Measurements from ENCODE around the gene CES1.
"Not testable (repeated sequence)": the region's sequence is repeated elsewhere in the genome, so short reads cannot be mapped to it uniquely, and the experiment has no call there.

CES1 gene

DNA sequence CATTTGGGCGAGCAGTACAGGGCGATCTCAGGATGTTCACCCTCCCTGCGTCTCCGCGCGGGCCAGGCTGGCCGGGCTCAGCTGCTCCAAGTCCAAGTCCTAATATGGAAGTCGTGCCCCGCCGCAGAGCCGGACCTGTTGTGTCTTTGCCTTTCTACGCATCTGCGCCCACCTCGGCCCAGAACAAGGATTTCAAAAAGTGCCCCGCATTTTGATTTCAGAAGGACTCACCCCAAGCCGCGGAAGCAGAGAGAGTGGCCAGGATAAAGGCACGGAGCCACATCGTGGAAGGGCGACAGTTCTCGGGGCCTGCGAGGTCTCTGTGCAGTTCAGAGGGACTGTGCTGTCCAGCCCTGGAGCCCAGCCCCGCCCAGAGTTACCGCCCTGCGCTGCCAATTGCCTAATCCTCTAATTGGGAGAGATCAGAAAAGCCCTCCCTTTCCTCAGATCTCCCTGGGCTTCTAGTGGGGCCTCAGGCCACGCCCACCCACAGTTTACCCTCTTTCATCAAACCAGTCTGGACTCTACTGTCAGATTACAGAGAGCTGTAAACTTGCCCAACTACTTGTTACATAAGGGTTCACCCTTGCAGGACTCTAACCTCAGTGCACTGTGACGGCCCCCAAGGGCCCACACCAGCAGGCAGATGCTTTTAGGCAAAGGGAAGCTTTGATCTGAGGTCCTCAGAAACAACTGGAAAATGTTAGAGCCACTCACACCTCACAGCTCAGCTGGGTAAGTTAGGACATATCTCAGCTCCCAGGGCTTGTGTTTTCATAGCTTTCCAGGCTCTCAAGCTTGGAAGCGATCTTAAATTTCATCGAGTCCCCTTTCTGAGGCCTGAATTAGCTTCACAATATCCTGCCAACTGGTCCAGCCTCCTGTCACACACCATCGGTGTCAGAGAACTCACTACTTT is at the start of gene CES1:
TSS of gene CES1 (minus strand) at position 324 of the 919 bp plus-strand sequence. CDS start at position 283, 41 bp downstream.
- no peak for DNase-seq (ENCODE audit: low read depth in 2 of 2)

DNA sequence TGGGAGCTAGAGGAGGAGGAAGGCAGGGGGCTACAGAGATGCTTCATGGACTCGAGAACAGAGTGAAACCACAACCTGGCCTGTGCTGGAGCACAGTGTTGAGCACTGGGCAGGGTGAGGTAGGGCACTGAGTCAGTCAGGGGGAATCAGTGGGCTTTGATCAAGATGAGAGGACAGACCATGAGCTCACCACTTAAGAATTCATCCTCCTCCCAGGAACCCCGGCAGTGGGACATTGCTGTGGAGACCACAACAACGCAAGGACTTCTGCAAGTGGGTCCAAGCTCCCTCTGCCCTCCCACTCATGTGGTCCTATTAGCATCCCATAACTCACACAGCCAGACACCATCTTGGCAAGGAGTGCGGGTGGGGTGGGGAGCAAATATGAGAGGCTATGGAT is 44.0 kb upstream of the CES1 start:
- DNase-seq (ENCODE audit: low read depth in 2 of 2) = no peak

DNA sequence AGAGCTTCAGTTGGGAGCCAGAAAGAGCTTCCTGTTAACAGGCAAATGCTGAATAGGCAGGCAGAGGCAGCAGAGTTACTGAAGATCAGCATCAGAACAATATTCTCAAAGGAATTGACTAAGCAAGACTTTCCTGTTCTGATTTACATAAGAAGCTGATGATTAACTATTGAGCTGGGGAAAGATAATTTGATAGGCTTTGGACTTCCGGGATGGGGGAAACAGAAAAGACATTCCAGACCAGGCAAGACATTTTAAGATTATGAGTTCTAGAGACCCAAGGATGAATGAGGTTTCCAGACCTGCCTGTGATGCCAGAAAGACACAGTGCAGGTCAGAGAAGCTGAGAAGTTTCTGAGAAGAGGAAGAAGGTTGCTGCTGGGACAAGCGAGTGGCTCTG is 42.4 kb upstream of the CES1 start, which contains the start of gene CES5A:
TSS of gene CES5A (minus strand) at position 101 of the 400 bp plus-strand sequence. CDS start 152 bp downstream, outside the sequence.
- DNase-seq (ENCODE audit: low read depth in 2 of 2) = no peak

DNA sequence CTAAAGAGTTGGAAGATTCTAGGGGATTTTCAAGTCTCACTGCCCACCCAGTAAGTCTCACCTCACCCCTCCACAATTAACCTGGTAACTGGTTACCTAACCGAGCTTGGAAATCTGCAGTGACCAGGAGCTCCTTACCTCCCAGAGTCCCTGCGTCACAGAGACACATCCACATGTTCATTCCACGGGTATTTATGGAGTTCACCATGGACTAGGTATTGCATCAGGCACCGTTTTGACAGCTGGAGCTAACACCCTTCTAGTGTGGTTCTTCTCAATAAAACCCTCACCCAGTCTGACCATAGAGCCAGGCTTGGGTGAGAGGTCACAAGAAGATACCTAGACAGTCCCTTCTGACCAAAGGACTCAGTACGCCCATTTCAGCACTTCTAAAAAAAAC is 40.2 kb upstream of the CES1 start:
- no peak for DNase-seq (ENCODE audit: low read depth in 2 of 2)

- DNase-seq (ENCODE audit: low read depth in 2 of 2) = no peak
Observed at GRCh38 chr16:55872130-55872529, 39.2 kb upstream of the CES1 start.

DNA sequence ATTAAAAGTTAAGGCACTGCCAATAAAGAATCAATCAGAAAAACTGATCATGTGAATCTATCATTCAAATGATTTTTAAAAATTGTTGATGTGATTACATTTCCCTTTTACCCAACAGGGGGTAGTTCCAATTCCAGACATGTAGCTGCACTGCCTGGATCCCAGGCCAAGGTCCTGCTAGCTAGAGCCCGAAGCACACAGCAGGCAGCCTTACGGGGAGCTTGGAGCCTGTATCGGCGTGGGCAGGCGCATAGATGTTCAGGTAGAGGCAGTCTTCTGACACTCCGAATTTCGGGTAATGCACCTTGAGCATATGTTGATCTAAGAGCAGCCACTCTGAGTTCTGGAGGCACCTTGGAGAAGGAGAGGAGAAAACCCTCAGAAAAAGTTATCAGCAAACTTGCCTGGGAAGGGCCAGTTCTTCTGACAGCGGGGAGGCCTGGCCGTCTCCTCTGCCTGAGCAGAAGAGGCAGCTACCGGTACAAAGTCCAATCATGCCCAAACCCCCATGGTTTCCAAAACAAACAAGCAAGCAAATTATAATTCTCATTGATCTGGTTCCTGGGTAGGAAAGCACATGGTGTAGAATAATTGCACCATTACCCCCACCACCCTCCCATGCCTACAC is 38.6 kb upstream of the CES1 start:
- DNase-seq (ENCODE audit: low read depth in 2 of 2) = no peak

DNA sequence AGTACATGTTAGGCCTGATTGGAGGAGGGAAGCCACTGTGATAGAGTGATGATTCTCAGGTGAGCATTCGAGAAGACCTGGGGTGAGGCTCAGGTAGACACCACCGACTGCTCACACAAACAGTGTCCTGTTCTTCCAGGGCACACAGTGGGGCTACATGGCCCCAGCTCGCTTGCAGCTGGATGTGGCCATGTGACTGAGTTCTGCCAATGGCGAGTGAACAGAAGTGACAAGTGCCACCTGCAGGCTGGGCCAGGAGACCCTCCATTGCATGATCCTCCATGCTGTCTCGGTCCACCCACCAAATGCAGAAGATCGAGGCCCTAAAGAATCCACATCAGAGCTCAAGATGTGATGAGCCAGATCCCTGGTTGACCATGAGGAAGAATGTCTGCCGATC is 36.1 kb upstream of the CES1 start:
- no peak for DNase-seq (ENCODE audit: low read depth in 2 of 2)

- DNase-seq (ENCODE audit: low read depth in 2 of 2) = no peak
Observed at GRCh38 chr16:55868137-55868536, 35.2 kb upstream of the CES1 start.

DNA sequence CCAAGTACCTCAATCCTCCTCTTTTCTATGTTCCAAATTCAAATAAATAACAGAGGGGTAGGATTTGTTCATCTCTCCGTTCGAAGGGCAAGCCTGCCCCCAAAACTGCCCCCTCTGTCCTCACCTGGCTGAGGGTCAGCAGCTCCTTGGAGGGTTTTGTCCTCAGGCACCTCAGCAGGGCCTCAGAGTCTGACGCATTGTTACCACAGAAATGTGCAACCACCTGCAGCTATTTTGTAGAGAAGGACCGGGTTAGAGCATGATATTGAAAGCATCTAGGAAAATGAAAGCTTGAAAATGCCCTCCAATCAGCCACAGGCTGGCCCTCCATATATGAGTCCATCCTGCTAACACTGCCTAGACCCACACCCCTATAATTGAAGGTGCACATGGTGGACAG is 28.4 kb upstream of the CES1 start:
- DNase-seq (ENCODE audit: low read depth in 2 of 2) = no peak

GRCh38 chr16:55857650-55858049 is 24.8 kb upstream of the CES1 start:
- not testable (repeated sequence) for DNase-seq (ENCODE audit: low read depth in 2 of 2)

GRCh38 chr16:55856950-55857349 is 24.1 kb upstream of the CES1 start:
- no peak for DNase-seq (ENCODE audit: low read depth in 2 of 2)

GRCh38 chr16:55853114-55853513 is 20.2 kb upstream of the CES1 start:
- no peak for DNase-seq (ENCODE audit: low read depth in 2 of 2)

- DNase-seq (ENCODE audit: low read depth in 2 of 2) = no peak
Observed at GRCh38 chr16:55849536-55849935, 16.6 kb upstream of the CES1 start.

DNA sequence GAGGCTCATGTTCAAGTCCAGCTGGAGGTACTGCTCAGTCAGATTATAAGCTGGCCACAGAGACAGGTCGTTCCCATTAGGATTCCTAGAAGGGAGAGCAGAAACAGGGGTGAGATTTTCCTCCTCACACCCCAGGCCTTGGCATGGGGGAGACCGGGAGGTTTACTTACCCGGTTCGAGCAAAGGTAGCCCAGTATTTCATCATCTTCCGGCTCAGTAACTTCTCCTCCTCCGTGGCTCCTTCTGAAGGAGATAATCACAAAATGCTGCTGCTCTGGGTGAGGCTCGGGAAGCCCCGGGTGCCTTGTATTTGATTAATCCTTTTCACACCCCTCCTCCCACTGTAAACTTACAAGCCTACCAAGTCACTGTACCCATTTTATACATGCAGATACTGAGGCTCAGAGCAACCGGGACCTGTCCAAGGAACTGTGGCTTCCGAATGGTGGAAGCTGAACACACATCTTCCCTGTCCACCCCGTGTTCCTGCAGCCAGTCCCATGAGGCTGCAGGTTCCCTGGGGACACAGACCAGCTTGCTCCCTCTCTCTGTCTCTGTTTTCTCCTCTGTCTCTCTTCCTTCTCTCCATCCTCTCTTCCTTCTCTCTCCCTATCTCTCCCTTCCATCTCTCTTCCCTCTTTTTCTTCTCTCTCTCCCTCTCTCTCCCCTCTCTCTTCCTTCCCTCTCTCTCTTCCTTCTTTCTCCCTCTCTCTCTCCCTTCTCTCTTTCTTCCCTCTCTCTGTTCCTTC is 13.9 kb upstream of the CES1 start:
- no peak for DNase-seq (ENCODE audit: low read depth in 2 of 2)

DNA sequence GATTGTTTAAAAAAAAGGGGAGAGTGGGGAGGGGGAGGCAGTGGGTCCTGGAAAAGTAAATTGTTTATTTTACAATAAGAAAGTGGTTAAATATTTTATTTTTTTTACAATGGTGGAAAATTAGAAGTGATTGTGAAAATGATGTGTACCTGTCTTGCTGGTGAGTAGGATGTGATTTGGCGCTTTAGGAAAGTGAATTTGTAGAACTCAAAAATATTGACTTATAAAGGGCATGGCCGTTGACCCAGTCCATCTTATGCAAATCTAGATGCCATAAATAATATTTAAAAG is 10.2 kb upstream of the CES1 start:
- no peak for DNase-seq (ENCODE audit: low read depth in 2 of 2)

DNA sequence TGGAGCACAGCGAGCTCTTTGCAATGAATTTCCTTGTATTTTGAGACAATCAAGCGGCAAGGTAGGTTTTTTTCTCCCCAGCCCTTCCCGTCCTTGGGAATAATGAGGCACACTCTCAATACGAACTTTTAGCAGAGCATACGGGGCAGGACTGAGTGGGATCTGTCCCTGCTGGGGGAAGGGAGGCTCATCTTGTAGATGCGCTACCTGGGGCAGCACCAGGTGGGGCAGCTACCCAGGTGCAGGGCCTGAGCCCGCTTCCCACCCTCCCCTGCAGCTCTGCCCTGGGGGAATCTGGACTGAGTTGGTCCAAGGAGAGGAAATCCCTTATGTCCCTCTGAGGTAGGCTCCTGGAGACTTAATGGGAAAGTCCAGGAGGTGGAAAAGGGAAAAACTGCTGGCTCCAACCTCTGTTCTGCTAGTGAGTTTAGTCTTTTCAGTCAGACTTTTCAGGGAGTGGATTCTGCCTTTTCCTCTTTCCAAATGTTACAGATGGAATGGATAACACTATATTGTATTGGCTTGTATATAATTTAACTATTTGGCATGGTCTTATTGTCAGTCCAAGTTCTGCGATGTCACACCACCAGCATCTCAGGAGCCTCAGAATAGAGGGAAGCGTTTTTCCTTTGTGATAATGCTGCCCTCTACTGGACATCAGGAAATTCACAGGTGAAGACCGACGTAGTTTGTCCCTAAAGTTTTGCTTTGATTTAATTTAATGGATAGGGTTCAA is 9.6 kb upstream of the CES1 start:
- DNase-seq (ENCODE audit: low read depth in 2 of 2) = no peak

GRCh38 chr16:55839115-55839514 is 6.2 kb upstream of the CES1 start:
- DNase-seq (ENCODE audit: low read depth in 2 of 2) = no peak

DNA sequence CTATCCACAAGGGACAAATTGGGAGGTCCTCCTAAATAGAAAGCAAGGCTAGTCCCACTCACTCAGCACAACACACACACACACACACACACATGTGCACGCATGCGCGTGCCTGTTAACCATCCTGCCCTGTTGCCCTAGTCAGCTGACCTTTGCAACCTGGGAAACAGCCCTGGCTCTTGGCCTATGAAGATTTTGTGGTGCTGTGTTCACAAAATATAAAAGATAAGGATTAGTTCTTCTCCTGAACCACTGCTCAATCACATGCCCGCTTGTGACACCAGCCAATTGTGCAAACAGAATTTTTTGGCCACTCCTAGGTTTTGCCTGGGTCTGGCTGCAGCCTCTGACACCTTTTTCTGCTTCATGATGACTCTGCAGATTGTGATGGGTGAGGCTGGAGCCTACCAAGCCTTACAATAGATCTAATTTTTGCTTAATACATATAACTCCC is 3.3 kb upstream of the CES1 start:
- DNase-seq (ENCODE audit: low read depth in 2 of 2) = no peak

DNA sequence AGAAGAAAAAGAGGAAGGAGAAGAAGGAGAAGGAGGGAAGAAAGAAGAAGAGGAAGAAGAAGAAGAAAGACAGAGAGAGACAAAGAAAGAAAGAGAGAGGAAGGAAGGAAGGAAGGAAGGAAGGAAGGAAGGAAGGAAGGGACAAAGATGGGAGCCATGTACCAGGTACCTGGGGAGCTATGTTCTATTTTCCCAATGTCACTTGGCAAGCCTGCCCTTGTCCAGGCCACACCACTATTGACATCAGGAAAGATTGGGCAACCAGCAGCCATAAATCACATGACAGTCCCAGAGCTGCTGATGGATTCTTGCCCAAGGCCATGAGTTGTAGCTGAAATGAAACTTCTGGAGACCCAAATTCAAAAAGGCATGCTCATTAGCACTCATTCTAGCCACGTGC is 2.7 kb upstream of the CES1 start:
- no peak for DNase-seq (ENCODE audit: low read depth in 2 of 2)

- not testable (repeated sequence) for DNase-seq (ENCODE audit: low read depth in 2 of 2)
Observed at GRCh38 chr16:55835173-55835572, 2.3 kb upstream of the CES1 start.

DNA sequence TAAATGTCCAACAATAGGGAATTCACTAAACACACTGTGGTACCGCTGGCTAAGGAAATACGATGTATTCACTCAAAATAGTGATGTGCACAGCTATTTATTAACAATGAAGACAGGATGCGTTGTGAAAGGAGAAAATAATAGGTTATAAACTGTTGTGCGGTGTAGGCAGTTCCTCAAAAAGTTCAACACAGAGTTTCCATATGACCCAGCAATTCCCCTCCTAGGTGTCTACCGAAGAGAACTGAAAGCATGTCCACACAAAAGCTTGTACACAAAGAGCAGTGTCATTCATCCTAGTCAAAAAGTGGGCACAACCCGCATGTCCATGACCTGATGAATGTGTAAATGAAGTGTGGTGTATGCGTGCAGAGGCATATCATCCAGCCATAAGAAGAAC is 1.2 kb upstream of the CES1 start:
- DNase-seq (ENCODE audit: low read depth in 2 of 2) = no peak

DNA sequence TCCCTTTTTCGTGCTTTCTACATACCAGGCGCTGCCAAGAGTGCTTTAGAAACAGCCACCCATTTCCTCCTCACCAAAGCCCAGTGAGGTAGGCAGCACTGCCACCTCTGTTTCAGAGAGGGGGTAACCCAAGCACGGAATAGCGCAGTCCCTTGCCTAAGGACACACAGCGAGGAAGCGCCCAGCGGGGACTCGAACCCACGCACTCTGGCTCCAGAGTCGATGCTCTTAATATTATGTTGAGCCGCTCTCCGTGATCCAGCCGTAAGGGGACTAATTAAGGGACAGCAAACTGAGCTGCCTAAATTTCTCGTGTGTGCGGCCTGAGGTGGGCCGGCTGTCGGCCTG is 497 bp downstream of the CES1 start:
- no peak for DNase-seq (ENCODE audit: low read depth in 2 of 2)

Data from stimulated activated CD8-positive, alpha-beta memory T cell treated with anti-CD3 and anti-CD28 coated beads, Interleukin-7, amount 100 ng/mL, for 1 hour (primary cell).